Islet of Langerhans (tissue), 1 donor: Measurements from ENCODE around the gene SLC9B1.
"Not testable (repeated sequence)": the region's sequence is repeated elsewhere in the genome, so short reads cannot be mapped to it uniquely, and the experiment has no call there.

Experiments used
- FAIRE-seq: peaks from one replicate; lab custom pipeline; 2011; peaks lifted over from hg19 to GRCh38; lab: Jason Lieb, UNC

The SLC9B1 gene

DNA sequence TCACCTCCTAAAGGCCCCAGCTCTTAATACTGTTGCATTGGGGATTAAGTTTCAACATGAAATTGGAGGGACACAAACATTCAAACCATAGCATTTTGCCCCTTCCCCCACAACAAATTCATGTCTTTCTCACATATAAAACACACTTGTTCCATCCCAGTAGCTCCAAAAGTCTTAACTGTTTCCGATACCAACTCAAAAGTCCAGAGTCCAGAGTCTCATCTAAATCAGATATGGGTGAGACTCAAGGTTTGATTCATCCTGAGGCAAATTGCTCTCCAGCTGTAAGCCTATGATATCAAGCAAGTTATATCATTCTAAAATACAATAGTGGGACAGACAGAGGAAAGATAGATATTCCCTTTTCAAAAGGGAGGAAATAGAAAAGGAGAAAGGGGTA is 8.7 kb downstream of the SLC9B1 start:
- FAIRE-seq = no peak

DNA sequence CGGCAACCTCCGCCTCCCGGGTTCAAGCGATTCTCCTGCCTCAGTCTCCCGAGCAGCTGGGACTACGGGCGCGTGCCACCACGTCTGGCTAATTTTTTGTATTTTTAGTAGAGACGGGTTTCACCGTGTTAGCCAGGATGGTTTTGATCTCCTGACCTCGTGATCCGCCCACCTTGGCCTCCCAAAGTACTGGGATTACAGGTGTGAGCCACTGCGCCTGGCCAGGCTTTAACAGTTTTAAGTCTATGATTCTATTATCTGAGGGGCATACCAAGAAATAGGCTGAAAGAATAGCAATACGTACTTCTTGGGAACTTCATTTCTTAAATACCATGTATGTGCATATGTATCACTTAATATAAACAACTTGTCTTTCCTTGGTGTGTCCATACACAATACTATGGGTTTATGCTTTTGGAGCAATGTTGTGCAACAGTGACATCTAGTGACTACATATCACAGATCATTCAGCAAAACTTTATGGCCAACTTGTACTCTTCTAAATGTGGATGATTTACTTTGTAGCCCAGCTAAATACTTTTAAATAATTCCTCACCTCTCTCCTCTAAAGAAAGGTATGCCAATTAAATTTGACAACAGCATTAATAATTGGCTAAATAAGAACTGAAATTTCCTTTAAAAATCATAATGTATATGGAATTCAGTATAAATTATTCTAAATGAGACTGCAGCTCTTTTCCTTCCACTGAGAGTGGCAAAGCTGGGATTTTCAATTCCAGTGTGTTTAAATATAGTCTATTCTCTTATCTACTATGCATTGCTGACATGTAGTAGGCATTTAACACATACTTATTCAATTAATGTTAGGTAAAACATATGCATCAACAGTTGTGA is 10.4 kb downstream of the SLC9B1 start:
- peak; percentile 98 for FAIRE-seq

DNA sequence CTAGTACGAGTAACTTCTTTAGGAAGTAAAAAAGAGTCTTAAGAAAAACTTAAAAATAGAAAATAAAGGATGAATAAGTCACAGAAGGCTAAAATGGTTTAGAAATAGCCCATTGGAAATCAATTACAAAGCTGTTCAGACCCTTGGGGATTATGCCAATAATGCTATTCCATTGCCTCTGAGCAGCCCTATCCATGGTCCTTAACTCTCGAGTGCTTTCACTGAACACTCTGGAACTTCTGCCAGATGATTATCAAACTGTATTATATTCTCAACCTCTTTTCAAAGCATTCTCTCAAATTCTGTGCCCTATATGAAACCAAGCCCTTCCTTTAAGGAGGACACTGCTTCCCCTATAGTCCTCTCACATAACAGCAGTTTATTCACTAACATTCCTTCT is 17.0 kb downstream of the SLC9B1 start:
- no peak for FAIRE-seq

DNA sequence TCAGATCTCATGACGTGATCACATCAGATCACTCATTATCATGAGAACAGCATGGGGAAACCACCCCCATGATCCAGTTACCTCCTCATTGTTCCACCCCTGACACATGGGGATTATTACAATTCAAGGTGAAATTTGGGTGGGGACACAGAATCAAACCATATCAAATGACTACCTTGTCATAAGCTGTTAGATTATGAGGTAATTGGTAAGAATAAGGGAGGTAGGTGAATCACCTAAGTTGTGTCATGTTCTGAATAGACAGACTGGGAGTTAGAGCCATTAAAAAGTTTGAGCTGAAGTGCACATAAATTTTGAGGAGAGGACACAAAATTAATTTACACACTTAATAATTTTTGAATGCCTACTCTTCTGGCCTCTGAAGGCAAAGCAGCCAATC is 24.7 kb downstream of the SLC9B1 start:
- no peak for FAIRE-seq

DNA sequence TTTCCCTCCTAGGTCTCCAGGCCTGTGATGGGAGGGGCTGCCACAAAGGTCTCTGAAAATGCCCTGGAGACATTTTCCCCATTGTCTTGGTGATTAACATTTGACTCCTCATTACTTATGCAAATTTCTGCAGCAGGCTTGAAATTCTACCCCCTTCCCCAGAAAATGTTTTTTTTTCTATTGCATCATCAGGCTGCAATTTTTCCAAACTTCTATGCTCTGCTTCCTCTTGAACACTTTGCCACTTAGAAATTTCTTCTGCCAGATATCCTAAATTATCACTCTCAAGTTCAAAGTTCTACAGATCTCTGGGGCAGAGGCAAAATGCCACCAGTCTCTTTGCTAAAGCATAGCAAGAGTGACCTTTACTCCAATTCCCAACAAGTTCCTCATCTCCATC is 25.5 kb downstream of the SLC9B1 start:
- FAIRE-seq = not testable (repeated sequence)

DNA sequence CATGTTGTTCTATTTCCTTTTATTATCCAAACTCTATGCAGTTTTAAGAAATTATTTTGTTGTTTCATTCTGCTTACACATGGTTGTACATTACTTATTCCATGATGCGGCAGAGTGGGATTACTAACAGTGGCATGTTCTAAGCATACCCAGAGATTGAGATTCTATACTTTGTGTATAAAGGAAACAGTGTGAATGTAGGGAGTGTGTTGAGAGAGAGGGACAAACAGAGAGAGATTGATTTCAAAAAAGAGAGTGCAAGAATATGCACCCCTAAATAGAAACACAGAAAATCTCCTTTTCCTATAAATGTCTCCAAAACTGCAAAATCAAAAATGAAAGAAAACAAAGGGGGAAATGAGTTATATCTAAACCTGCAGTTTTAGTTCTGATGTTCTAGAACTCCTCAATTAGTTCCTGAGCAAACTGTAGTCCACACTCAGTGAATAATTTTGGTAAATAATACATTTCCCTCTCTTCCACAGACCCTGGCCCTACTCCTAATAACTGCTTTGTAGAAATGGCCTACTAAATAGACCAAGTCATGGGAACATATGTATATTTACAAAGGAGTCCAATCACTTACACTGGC is 31.0 kb downstream of the SLC9B1 start:
- FAIRE-seq = no peak

DNA sequence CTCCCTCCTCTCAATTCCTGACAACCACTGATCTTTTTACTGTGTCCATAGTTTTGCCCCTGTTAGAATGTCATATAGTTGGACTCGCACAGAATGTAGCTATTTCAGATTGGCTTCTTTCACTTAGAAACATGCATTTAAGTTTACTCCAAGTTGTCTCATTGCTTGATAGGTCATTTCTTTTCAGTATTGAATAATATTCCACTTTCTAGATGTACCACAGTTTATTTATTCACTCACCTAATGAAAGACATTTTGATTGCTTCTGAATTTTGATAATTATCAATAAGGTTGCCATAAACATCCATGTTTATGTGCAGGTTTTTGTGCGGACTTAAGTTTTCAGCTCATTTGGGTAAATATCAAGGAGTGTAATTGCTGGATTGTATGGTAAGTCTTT is 38.5 kb downstream of the SLC9B1 start:
- no peak for FAIRE-seq

DNA sequence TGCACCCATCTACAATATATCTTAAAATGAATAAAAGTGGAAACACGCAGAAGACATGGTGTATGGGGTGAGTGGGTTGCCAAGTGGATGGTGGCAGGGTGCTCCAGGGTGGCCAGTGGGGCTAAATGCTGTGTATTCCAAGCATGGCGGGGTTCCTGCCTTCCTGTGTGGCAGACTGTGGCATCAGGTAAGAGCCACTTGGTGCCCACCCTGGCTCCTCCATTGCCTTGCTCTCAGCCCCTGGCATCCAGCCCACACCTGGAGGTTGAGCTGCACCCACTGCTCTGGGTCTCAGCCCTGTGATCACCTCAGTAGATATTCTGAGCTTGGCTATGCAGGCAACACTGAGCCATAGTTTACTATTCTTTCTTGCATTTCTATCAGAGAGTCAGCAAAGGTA is 57.7 kb downstream of the SLC9B1 start:
- not testable (repeated sequence) for FAIRE-seq

DNA sequence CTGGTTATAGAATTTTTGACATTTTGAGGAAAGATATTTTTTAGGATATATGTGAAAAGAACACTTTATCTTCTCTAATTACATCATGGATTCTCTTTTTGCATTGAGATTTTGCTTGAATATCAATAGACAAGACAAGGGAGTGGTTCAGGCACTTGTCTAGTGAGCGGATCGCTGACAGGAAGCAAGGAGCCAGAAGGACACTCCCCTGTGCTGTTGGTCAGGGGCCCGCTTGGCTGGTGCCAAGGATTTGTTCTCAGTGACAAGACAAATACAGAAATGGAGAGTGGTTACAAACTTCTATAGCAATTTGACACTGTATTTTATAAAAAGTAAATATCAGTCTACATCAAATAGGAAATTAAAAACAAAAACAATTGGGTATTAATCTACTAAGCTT is 60.0 kb downstream of the SLC9B1 start:
- no peak for FAIRE-seq

DNA sequence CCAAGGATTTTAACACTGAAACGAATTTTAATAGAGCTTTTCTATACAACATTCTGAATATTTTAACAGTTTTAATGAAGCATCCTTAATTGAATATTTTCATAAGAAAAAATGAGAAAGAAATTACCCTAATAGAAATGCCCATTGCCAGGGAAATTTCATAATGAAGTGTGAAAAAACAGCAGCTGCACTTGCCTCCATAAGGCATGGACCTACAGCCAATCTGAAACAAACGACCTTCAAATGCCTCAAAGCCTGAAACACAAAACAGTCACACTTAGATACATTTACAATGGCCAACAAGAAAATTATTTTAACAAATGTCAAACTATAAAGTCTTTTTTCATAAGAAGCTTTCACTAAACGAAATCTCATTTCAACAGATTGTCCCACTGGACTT is 74.4 kb downstream of the SLC9B1 start:
- FAIRE-seq = no peak

DNA sequence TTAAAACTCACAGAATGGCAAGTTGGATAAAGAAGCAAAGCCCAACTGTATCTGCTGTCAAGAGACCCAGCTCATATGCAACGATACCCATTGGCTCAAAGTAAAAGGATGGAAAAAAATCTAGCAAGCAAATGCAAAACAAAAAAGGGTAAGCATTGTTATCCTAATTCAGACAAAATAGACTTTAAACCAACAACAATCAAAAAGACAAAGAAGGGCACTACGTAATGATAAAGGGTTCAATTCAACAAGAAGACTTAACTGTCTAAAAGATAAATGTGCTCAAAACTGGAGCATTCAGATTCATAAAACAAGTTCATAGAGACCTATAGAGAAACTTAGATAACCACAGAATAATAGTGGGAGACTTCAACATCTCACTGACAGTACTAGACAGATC is 81.4 kb downstream of the SLC9B1 start:
- FAIRE-seq = not testable (repeated sequence)

DNA sequence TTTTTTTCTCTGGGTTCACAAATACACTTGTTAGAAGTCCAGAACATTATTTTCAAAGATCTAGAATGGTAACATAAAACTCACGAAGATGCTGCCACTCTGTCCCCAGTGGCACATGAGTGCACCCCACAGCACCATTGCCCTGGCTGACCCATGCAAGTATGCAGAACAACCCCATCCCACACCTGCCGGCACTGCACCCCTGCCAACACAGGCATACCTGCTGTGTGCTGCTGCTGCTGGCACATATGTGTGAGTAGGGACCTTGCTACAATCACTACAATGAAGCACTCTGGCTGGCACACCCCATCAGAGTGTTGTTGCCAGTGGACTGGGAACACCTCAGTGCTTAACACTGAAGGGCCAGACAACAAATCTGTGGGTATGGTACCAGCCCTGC is 83.8 kb downstream of the SLC9B1 start:
- no peak for FAIRE-seq

DNA sequence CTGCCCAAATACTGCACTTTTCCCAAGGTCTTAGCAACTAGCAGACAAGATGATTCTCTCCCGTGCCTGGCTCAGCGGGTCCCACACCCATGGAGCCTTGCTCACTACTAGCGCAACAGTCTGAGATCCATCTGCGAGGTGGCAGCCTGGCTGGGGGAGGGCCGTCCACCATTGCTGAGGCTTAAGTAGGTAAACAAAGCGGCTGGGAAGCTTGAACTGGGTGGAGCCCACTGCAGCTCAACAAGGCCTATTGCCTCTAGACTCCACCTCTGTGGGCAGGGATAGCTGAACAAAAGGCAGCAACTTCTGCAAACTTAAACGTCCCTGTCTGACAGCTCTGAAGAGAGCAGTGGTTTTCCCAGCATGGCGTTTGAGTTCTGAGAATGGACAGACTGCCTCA is 99.8 kb downstream of the SLC9B1 start:
- not testable (repeated sequence) for FAIRE-seq

DNA sequence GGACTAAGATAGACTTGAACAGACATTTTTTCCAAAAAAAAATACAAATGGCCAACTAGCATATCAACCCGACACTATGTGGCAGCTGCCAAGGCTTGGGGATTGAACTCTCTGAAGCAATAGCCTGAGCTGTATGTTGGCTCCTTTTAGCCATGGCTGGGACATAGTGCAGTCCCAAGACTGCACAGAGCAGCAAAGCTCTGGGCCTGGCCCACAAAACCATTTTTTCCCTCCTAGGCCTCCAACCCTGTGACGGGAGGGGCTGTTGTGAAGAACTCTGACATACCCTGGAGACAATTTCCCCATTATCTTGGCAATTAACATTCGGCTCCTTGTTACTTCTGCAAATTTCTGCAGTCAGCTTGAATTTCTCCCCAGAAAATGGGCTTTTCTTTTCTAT is 100.6 kb downstream of the SLC9B1 start:
- no peak for FAIRE-seq

DNA sequence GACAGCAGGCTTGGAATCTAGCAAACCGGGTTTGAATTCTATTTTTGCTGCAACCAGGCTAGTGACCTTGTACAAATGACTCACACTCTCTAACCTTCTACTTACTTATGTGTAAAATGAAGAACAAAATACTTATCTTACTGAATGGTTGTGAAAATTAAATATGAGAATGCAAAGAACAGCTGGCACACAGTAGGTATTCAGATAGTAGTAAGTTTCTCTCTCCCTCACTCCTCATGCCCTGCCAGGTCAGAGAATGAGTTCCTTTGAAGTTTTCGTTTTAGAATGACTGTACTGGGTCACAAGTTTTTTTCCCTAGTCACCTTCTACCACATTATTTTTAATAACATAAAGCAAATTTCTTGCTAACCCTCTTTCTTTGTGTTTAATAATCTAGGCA is 117.7 kb downstream of the SLC9B1 start:
- FAIRE-seq = no peak

DNA sequence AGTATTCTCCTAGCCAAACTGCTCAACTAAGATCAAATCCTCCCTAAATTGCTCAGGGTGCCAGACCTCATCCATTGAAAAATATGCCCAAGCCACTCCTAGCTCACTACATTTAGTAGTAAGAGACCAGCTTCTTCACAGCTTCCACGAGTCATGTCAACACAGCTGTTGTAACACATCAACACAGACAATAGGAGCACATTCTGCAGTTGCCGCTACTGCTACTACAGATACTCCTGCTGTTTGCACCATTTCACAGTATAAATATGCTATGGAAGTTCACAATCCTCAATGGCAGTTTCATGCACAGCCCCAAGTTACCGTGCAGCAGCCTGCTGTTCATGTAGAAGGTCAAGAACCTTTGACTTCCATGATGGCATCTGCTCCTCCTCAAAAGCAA is 121.9 kb downstream of the SLC9B1 start:
- not testable (repeated sequence) for FAIRE-seq

DNA sequence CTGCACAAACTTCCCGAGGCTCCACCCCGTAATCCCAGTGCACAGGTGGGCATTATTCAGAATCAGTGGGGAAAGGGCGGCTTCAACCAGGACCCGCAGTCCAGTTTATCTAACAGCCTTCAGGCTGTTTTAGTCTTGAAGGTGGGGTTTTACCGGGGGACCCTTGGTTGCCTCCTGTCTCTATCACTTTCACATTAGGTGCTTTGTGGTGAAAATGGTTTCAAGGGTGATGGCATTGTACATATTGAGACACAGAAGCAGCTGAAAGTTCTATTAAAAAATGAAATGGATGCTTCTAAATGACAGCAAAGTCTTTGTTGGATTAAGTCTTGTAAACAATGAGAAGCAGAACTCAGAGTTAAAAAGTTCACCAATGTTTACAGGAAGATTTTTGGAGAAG is 123.0 kb downstream of the SLC9B1 start:
- FAIRE-seq = not testable (repeated sequence)

DNA sequence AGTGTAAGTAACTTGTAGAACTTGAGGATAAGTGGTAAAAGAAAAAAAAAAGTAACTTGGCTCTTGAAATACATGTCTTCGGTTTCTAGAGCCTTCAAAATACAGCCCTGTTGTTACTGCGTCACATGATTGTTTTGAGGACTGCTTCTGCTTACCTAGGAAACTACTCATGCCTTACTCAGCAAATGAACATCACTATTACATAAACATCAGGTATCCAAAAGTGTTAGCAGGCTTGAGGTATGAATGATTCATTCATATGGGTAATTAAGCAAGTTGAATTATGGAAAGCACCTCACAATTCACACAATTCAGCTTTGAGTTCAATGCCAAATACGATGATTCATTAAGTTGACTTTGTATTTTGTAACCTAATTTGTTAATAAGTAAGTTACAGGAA is 129.6 kb downstream of the SLC9B1 start:
- not testable (repeated sequence) for FAIRE-seq

DNA sequence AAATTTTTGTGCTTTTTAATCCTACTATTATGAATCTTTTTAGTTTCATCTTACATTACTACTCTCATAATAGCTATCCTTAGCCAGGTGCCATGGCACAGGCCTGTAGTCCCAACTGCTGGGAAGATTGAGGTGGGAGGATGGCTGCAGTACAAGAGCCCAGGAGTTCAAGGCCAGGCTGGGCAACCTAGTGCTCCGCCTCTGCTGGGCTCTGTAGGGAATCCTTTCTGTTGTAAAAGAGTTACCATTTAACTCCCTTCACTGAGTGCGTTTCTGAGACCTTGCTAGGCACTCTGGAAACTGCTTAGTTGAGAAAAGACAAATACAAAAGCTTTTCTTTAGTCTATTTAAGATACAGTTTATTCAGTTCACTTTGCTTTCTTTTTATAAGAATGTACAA is 130.9 kb downstream of the SLC9B1 start:
- not testable (repeated sequence) for FAIRE-seq

DNA sequence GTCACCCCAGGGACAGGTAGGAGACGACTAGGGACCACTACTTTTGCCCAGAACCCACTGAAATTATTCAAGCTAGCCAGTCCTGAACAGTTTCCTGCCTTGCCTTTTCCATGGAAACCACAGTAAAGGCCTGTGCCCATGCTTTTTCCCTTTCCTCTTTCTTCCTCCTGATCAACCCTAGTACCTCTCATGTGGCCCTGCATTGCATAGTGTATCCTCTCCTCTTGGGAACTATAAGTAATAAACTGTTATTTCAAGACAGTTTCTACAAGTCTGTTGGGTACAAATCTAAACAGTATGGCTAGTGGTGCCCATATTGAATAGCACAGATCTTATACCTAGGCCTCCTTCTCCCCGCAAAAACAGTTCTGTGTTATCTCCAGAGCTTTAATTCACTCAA is 136.2 kb downstream of the SLC9B1 start:
- FAIRE-seq = no peak

DNA sequence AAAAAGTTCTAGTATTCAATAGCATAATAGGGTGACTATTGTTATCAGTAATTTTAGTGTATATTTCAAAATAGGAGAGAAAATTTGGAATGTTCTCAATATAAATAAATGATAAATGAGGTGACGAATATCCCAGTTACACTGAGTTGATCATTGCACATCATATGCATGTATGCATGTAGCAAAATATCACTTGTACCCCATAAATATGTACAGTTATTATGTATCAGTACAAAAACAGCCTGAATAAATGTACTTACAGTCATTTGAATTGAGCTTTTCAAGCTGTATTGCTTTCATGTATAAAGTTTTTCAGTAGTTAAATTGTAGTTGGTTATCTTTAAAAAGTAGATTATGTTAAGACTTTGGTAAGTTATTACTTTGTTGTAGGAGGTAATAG is 138.2 kb downstream of the SLC9B1 start:
- FAIRE-seq = no peak

DNA sequence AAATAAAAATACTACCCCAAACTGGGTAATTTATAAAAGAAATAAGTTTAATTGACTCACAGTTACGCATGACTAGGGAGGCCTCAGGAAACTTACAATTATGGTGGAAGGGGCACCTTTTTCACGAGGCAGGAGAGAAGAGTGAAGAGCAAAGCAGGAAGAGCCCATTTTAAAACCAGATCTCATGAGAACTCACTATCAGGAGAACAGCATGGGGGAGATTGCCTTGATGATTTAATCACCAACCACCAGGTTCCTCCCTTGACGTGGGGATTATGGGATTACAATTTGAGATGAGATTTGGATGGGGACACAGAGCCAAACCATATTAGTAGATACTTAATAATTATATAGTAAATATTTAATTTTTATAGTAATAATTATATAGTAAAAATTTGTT is 140.6 kb downstream of the SLC9B1 start:
- no peak for FAIRE-seq

DNA sequence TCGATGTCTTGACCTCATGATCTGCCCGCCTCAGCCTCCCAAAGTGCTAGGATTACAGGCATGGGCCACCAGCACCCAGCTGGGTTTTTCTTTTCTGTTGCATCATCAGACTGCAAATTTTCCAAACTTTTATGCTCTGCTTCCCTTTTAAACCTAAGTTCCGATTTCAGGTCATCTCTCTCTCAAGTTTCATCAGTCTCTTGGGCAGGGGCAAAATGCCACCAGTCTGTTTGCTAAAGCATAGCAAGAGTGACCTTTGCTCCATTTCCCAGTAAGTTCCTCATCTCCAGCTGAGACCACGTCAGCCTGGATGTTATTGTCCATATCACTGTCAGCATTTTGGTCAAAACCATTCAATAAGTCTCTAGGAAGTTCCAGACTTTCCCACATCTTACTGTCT is 141.2 kb downstream of the SLC9B1 start:
- FAIRE-seq = not testable (repeated sequence)

DNA sequence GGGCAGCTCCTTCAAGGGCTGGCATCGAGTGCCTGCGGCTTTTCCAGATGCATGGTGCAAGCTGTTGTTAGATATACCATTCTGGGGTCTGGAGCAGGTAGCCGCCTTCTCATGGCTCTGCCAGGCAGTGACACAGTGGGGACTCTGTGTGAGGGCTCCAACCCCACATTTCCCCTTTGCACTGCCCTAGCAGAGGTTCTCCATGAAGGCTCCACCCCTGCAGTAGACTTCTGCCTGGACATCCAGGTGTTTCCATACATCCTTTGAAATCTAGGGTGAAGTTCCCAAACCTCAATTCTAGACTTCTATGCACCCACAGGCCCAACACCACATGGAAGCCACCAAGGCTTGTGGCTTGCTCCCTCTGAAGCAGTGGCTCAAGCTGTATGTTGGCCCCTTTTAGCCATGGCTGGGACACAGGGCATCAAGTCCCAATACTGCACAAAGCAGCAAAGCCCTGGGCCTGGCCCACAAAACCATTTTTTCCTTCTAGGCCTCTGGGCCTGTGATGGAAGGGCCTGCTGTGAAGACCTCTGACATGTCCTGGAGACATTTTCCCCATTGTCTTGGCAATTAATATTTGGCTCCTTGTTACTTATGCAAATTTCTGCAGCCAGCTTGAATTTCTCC is 141.9 kb downstream of the SLC9B1 start:
- not testable (repeated sequence) for FAIRE-seq
